Lower leg skin (tissue), 3 donors: ENCODE data around the gene SIVA1.

Experiments
- CTCF ChIP-seq, 3 donors: fragments of 450-650 bp; IDR thresholded peaks; one replicate each; pipeline ENCODE4 v1.5.1; 2016; ENCODE audit warnings: antibody characterized with exemption in 3 of 3, mild to moderate bottlenecking in 3 of 3, moderate library complexity in 2 of 3
- POLR2A ChIP-seq, 2 donors: fragments of 450-650 bp; IDR thresholded peaks; one replicate each; pipeline ENCODE4 v1.6.1; 2016 to 2017; ENCODE audit warnings: antibody characterized with exemption in 2 of 2, mild to moderate bottlenecking in 1 of 2, moderate library complexity in 1 of 2

GRCh38 chr14:104791425-104791824 is 38.5 kb downstream of the SIVA1 start:
- TF ChIP-seq POLR2A (IDR thresholded peaks at IDR 0.05) (no peak), CTCF (IDR thresholded peaks at IDR 0.05) (no peak)
